Measurements from ENCODE around the gene WDR48. TPM values are rescaled to one million over a fixed set of nuclear protein-coding genes. Genes with fewer than 3 reads are reported as not detected.

WDR48 gene
- polyA plus RNA-seq, 1 donor from 2014 or later, result 111 TPM

DNA sequence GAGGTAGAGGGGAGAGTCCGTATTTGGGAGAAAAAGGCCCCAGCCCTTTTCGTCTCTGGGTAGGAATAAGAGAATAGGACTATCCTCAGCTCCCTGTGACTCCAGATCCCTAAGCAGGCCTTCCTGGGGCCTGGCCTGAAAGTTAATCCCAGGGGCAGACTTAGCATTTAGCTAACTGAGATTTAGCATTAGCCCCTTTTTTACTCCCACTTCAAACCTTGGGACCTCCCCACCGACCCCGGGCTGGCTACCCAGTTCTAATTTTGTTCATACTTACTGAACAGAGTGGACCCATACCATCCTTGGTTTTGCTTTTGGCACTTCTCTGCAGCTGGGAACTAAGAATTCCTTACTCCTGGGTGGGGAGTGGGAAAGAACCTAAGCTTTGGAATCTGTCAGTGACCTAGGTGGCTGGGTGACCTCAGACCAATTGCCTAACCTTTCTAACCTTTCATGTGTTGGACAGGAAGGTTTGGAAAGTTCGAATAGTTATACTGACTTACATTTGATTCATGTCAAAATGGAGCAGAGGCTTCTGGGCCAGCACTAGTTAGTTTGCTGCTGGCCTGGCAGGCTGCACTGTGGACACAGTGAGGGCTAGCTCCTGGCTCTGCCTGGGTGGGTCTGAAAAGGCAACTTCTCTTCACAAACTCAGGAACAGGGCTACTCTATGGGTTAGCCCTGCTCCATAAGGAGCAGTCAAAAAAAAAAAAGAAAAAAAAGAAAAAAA, 67.3 kb downstream of the WDR48 start:
- Histone ChIP-seq H3K9ac (ENCODE audit: low read length) (no peak overlapping the region), H3K9me3 (ENCODE audit: low read length) (no peaks in the 10 kb centered on the region), H3K27me3 (ENCODE audit: insufficient read depth, low read depth, low read length) (no peaks in the 10 kb centered on the region), H4K20me1 (ENCODE audit: insufficient read depth) (no peaks in the 10 kb centered on the region), H3K4me2 (ENCODE audit: low read length) (no peak overlapping the region), H3K36me3 (ENCODE audit: insufficient read depth, low read length) (no peaks in the 10 kb centered on the region), H3K27ac (ENCODE audit: low read length) (no peak overlapping the region), H3F3A (ENCODE audit: insufficient read depth, low read length, poor library complexity, severe bottlenecking) (no peaks in the 10 kb centered on the region), H3K9me2 (ENCODE audit: insufficient read depth, low read length) (no peaks in the 10 kb centered on the region), H2AFZ (ENCODE audit: low read depth, low read length) (no peak overlapping the region), H3K79me2 (replicated peaks; ENCODE audit: insufficient read depth, low read length) (no peaks in the 10 kb centered on the region), H3K4me3 (ENCODE audit: low read length) (no peak overlapping the region)
- TF ChIP-seq TAF1 (IDR thresholded peaks at IDR 0.05; ENCODE audit: low read depth) (no peak), MXI1 (conservative IDR thresholded peaks at IDR 0.05; ENCODE audit: poor library complexity, severe bottlenecking) (no peak), POLR2AphosphoS5 (IDR thresholded peaks at IDR 0.05) (no peak), CTCF (IDR thresholded peaks at IDR 0.05; ENCODE audit: poor library complexity, severe bottlenecking) (no peak), EZH2 (IDR thresholded peaks at IDR 0.05; ENCODE audit: borderline replicate concordance, insufficient read depth, low read length, poor library complexity, severe bottlenecking) (no peak), EP300 (conservative IDR thresholded peaks at IDR 0.05; ENCODE audit: poor library complexity, severe bottlenecking) (no peak), RAD21 (conservative IDR thresholded peaks at IDR 0.05) (no peak), SMC3 (conservative IDR thresholded peaks at IDR 0.05; ENCODE audit: poor library complexity) (no peak)
- TF ChIP-seq, protein P1, sequence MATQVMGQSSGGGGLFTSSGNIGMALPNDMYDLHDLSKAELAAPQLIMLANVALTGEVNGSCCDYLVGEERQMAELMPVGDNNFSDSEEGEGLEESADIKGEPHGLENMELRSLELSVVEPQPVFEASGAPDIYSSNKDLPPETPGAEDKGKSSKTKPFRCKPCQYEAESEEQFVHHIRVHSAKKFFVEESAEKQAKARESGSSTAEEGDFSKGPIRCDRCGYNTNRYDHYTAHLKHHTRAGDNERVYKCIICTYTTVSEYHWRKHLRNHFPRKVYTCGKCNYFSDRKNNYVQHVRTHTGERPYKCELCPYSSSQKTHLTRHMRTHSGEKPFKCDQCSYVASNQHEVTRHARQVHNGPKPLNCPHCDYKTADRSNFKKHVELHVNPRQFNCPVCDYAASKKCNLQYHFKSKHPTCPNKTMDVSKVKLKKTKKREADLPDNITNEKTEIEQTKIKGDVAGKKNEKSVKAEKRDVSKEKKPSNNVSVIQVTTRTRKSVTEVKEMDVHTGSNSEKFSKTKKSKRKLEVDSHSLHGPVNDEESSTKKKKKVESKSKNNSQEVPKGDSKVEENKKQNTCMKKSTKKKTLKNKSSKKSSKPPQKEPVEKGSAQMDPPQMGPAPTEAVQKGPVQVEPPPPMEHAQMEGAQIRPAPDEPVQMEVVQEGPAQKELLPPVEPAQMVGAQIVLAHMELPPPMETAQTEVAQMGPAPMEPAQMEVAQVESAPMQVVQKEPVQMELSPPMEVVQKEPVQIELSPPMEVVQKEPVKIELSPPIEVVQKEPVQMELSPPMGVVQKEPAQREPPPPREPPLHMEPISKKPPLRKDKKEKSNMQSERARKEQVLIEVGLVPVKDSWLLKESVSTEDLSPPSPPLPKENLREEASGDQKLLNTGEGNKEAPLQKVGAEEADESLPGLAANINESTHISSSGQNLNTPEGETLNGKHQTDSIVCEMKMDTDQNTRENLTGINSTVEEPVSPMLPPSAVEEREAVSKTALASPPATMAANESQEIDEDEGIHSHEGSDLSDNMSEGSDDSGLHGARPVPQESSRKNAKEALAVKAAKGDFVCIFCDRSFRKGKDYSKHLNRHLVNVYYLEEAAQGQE (IDR thresholded peaks at IDR 0.05; ENCODE audit: borderline replicate concordance), result no peak

- Histone ChIP-seq H3K4me3 (ENCODE audit: low read length) (no peak overlapping the region), H3K9me3 (ENCODE audit: low read length) (no peaks in the 10 kb centered on the region), H2AFZ (ENCODE audit: low read depth, low read length) (no peak overlapping the region), H4K20me1 (ENCODE audit: insufficient read depth) (no peaks in the 10 kb centered on the region), H3K9me2 (ENCODE audit: insufficient read depth, low read length) (no peaks in the 10 kb centered on the region), H3K36me3 (ENCODE audit: insufficient read depth, low read length) (no peaks in the 10 kb centered on the region), H3K27me3 (ENCODE audit: insufficient read depth, low read depth, low read length) (no peaks in the 10 kb centered on the region), H3K79me2 (replicated peaks; ENCODE audit: insufficient read depth, low read length) (no peaks in the 10 kb centered on the region), H3F3A (ENCODE audit: insufficient read depth, low read length, poor library complexity, severe bottlenecking) (no peaks in the 10 kb centered on the region), H3K4me2 (ENCODE audit: low read length) (no peak overlapping the region), H3K27ac (ENCODE audit: low read length) (no peak overlapping the region), H3K9ac (ENCODE audit: low read length) (no peak overlapping the region)
- TF ChIP-seq CTCF (IDR thresholded peaks at IDR 0.05; ENCODE audit: poor library complexity, severe bottlenecking) (no peak), POLR2AphosphoS5 (IDR thresholded peaks at IDR 0.05) (no peak), MXI1 (conservative IDR thresholded peaks at IDR 0.05; ENCODE audit: poor library complexity, severe bottlenecking) (no peak), RAD21 (conservative IDR thresholded peaks at IDR 0.05) (no peak), SMC3 (conservative IDR thresholded peaks at IDR 0.05; ENCODE audit: poor library complexity) (no peak), EP300 (conservative IDR thresholded peaks at IDR 0.05; ENCODE audit: poor library complexity, severe bottlenecking) (no peak), EZH2 (IDR thresholded peaks at IDR 0.05; ENCODE audit: borderline replicate concordance, insufficient read depth, low read length, poor library complexity, severe bottlenecking) (no peak), TAF1 (IDR thresholded peaks at IDR 0.05; ENCODE audit: low read depth) (no peak)
- TF ChIP-seq, protein P1 (IDR thresholded peaks at IDR 0.05; ENCODE audit: borderline replicate concordance), result no peak
These were observed 69.8 kb downstream of the WDR48 start for GRCh38 chr3:39121621-39122020.

Measured in neural cell (in vitro differentiated cells).